GM18907 (cell line): ENCODE results near the gene ADCY5.
"Not testable (repeated sequence)": the region's sequence is repeated elsewhere in the genome, so short reads cannot be mapped to it uniquely, and the experiment has no call there.

Experiments used
- ATAC-seq: cut with Tn5 transposase; IDR thresholded peaks from one replicate; pipeline ENCODE4 v1.9.1; 2021; ENCODE audit warnings: mild to moderate bottlenecking, moderate library complexity; ENCODE audit not compliant: unreplicated experiment

ADCY5 gene

DNA sequence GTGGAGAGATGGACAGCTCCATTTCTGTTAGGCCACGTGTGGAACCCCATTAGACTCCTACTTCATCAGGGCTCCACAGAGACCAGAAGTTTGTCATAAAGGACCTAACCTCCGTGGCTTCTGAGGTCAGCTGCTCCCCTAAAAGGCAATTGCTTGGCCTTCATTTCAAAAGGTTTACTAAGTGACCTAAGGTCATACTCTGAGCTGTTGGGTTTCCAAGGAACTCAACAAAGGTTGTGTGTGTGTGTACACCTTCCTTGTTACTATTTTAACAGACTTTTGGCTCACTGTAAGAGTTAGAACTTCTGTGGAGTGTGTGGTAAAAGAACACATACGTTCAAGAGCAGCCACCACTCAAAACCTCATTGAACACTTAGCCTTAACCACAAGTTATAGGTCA lies 173.2 kb downstream of the ADCY5 start:
- ATAC-seq: no peak

DNA sequence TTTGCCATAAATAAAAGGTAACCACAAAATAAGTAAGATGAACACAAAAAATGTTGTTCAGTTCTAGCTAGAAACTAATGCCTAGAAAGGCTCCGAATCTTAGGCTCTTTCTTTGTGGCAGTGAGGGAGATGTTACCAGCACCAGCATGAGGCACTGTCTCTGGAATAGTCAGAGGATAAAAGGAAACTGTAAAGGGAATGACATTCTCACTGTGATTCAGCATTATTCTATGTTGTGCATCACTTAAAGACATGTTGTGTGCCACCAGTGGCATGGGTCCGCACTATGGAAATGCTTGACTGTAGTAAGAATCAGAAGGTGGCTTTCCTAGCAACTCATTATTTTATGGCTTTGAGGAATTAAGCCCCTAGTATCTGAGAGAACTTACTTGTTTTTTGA lies 176.3 kb downstream of the ADCY5 start:
- no peak for ATAC-seq

DNA sequence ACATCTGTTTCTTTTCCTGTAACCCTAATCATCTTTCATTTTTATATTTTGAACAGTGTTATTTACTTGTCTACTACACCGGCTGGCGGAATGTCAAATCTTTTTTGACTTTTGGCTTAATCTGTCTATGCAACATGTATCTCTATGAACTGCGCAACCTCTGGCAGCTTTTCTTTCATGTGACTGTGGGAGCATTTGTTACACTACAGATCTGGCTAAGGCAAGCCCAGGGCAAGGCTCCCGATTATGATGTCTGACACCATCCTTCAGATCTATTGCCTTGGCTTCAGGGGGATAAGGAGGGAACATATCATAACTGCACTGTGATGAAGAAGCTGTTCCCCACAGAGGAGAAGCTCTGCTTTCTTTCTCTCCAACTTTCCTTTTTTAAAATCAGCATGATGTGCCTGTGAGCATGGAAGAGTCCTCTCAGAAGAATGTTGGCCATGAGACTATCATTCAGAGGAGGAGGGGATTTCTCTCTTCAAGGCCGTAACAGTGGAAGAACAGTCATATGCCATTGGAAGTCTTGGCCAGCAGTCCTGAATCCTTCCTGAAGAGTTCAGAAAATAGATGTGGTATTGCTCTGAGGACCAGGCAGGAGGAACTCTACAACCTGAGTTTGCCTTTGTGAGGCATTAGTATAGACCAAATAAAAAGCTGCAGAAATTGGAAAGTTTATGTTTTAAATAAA lies 177.3 kb downstream of the ADCY5 start:
- no peak for ATAC-seq

DNA sequence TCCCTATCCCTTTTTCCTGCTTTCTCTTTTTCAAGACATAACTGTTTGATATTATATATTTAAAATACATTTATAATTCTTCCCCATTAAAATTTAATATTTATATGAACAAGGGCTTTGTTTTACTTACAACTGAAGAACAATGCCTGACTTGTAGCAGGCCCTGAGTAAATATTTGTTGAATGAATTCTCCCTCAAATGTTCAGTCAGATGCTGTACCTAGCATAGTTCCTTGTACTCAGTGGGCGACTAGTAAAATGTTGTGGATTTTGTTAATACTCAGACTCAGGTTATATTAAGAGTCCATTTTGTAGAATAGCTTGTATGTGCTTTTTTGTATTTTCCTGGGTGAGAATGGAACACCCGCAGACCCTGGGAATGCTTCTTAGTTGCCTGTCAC lies 178.1 kb downstream of the ADCY5 start:
- ATAC-seq: no peak

DNA sequence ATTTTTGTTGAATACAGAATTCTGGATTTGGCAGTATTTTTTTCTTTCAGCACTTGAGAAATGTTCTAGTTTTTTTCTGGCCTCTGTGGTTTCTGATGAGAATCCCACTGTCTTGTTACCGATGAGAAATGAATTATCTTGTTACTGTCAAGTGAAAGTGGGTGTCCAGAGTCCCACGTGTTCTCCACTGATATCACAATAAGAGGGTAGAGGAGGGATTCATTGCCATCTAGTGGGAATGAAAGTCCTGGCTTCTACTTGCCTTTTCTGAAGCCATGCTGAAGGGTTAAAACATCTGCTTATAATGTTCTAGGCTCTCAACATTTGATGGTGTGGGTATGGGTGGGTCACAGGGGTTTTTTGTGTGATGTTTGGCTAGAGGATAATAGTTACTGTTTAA lies 181.1 kb downstream of the ADCY5 start:
- ATAC-seq: no peak

DNA sequence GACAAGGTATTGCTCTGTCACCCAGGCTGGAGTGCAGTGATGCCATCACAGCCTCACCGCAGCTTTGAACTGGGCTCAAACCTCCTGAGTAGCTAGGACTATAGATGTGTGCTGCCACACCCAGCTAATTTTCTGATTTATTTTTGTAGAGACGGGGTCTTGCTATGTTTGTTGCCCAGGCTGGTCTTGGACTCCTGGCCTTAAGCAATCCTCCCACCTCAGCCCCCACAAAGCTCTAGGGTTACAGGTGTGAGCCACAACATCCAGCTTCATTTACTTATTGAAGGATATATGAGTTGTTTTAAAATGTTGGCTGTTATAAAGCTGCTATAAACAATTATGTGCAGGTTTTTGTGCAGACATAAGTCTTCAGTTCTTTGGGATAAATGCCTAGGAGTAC lies 184.9 kb downstream of the ADCY5 start:
- no peak for ATAC-seq

DNA sequence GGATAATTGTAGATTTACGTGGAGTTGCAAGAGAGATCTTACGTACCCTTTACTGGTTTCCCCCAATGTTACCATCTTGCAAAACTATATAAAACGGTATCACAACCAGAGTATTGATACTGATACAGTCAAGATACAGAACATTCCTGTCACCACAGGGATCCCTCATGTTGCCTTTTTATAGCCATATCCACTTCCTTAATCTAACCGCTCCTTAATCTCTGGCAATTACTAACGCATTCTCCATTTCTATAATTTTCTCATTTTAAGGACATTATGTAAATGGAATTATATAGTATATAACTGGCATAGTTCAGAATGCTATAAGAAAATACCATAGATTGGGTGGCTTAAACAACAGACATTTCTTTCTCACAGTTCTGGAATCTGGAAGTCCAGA lies 186.0 kb downstream of the ADCY5 start:
- ATAC-seq: no peak

DNA sequence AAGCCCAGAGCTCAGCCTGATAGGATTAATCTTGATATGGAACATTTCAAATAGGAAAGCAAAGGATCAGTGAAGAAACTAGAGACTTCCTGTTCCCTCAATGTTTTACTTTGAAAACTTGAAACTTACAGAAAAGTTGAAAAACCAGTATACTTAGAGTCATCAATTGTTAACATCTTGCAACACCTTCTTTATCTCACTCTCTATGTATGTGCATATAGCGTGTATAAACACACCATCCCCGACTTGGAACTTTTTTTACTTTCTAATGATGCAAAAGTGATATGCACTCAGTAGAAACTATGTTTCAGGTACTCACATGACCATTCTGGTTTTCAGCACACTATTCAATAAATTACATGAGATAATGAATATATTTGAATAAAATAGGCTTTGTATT lies 186.7 kb downstream of the ADCY5 start:
- no peak for ATAC-seq

DNA sequence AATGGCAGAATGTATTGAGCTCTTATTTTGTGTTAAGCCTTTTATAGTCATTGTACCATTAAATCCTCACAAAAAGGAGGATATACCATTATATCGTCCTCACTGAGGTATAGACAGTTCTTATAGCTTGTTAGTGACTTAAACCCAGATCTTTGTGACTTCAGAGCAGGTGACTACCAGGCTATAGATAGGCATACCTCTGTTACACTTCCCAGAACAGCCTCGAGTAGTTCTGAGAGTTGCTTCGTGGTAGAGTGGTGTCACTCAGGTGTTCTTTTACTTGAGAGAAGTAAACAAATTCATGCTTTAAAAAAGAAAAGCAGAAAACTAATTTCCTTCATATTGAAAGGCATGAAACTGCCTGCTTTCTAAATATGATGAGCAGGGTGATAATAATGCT lies 187.2 kb downstream of the ADCY5 start:
- no peak for ATAC-seq

DNA sequence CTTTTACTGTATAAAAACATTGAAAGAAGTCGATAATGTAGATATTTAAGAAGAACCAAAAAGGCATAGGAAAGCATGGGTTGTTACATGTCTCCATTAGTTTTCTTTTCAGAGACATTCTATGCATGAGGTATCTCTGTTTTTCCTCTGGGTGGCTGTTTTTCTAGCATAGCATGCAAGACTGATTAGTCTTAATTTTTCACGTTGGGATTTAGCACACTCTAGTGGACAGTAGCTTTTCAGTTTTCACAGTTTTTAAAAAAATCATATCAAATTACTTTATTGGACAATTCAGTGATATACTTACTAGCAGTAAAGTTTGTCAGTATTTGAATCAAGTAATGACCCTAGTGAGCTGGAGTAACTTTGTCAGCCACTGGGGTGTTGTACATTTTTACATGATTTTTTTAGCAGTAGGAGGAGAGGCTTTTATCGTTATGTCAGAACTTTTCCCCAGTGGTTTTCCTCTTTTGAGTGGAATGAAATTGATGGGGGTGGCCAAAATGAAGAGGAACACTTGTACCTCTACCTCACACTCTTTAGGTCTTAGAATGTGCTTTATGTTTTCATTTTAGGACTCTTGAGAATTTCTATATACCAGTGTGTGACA lies 190.0 kb downstream of the ADCY5 start:
- ATAC-seq: no peak

DNA sequence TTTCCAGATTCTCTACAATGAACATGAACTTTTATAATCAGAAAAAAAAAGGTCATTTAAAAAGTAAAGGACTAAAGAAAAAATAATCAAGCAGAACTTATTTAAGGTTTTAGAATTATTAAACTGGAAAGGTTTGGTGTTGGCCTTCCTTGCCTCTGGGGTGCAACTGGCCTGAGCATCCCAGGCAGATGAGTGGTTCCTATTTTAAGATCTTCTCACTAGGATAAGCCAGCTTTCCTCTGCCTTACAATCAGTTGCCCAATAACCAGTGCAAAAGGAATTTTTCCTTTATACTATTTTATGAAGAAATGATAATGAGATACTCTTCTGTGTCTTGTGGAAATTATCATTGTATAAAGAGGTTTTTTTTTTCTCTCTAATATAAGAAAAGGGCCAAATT lies 190.5 kb downstream of the ADCY5 start:
- ATAC-seq: no peak

DNA sequence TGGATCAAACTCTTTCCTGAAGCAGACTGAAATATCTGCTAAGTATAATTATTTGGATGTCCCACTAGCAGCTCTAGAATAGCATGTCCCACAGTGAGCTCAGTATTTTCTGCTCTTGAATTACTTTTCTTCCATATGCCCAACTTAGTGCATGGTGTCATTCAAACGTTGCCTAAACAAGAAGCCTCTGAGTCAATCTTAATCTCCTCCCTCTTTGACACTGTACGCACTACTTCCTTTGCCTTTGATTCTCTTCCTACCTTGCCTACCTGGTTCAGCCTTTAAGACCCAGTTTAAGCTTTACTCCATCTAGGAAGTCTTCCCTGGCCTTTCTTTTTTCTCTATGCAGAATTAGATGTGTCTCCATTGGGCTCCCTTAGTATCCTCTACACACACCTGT lies 192.6 kb downstream of the ADCY5 start:
- no peak for ATAC-seq

DNA sequence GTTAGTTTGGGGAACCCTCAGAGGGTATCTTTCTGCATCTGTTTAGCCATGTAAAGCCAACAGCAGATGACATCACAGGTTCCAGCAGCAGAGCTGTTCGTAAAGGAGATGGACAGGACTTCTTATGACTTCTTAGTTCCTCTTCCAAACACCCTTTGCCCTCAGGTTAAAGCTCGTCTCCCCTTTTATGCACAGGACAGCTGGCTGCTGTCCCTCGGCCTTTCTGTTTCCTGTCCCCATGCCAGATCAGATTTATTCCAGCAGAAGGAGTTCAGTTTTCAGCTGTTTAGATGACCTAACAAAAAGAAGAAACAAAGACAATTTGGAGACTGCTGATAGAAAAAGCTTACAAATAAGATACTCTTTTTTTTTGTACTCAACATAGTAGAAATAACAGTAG lies 202.0 kb downstream of the ADCY5 start:
- no peak for ATAC-seq

DNA sequence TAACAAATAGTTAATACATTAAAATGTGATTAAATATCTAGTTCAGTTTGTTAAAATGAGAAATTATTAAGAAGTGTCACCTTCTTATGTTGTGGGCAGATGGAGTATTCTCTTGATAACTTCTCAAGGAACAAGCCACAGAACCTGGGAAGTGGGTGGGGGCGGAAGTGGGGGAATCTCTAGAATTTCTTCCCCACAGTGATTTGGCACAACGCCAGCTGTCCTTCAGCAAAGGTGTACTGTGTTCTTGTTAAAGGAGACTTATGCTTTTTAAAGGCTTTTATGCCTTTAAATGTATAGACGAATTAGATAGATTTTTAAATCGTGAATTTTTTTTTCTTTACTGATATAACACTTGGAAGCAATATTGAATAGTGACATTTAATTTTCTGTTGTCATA lies 204.8 kb downstream of the ADCY5 start:
- no peak for ATAC-seq

DNA sequence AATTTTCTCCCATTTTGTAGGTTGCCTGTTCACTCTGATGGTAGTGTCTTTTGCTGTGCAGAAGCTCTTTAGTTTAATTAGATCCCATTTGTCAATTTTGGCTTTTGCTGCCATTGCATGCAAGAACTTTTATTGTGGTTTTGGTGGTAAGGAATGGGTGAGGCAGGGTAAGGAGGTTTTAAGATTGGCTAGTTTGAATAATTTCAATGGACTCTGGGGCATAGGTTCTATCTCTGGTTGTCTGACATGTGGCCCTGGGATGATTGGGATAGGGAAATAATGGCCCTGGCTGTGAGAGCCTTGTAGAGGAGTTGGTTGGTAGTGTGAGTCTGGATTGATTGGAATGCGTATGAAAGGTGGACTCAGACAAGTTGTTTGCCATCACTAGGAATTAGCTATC lies 209.1 kb downstream of the ADCY5 start:
- no peak for ATAC-seq

DNA sequence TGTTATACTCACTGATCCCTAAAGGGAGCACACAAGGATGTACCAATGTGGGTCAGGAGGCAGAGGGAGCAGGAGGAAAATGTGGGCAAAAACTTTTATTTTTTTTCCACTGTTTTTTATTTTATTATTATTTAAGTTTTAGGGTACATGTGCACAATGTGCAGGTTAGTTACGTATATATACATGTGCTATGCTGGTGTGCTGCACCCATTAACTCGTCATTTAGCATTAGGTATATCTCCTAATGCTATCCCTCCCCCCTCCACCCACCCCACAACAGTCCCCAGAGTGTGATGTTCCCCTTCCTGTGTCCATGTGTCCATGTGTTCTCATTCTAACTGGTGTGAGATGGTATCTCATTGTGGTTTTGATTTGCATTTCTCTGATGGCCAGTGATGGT lies 209.7 kb downstream of the ADCY5 start:
- not testable (repeated sequence) for ATAC-seq

DNA sequence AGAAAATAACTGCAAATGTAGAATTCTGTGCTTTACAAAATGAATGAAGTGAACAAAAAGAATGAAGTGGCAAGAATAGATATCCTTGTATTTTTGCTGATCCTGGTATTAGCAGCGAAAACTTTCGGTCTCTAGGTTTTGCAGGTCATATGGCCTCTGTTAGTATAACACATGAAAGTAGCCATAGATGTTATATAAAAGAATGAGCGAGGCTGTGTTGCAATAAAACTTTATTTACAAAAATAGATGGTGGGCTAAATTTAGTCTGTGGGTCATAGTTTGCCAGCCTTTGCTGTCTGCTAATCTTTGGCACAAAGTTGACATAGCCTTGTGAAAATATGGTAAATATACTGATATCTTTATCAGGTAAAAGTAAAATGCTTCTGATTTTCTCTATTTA lies 212.0 kb downstream of the ADCY5 start:
- ATAC-seq: no peak
